A172 (cell line): Measurements from ENCODE around the gene SIGMAR1. TPM values are rescaled to one million over a fixed set of nuclear protein-coding genes. Genes with fewer than 3 reads are reported as not detected.
A peak's percentile ranks its signal among the peaks of the same experiment; 100 is the strongest.
"Not testable (repeated sequence)": the region's sequence is repeated elsewhere in the genome, so short reads cannot be mapped to it uniquely, and the experiment has no call there.

Experiments used
- DNase-seq: peaks from one replicate; pipeline ENCODE4 v3.0.0-alpha.2; 2015; ENCODE audit warnings: low spot score
- total RNA-seq: library from RNA; depleted of rRNA; stranded (reverse); fragments of >200 nt; shearing (Covaris generic); gene quantifications from 2 replicates; pipeline ENCODE4 v1.2.3, GENCODE V29; 2014

SIGMAR1 gene
- total RNA-seq, 1 experiment from 2014 or later, result 94.0 TPM

- DNase-seq, result no peak
These were observed 16.9 kb upstream of the SIGMAR1 start for GRCh38 chr9:34654323-34655051.

GRCh38 chr9:34653151-34654072, 15.8 kb upstream of the SIGMAR1 start:
- no peak for DNase-seq

- no peak for DNase-seq
These were observed 15.0 kb upstream of the SIGMAR1 start for GRCh38 chr9:34652602-34653000.

- DNase-seq, result peak; percentile 87
These were observed 14.5 kb upstream of the SIGMAR1 start, which contains the start of gene IL11RA for GRCh38 chr9:34651876-34652601. TSS of gene IL11RA (plus strand) at chr9:34652185. CDS start at chr9:34655218, 3,033 bp downstream.

GRCh38 chr9:34651321-34651720, 13.7 kb upstream of the SIGMAR1 start:
- peak; percentile 69 for DNase-seq

- no peak for DNase-seq
These were observed 13.2 kb upstream of the SIGMAR1 start for GRCh38 chr9:34650816-34651215.

- DNase-seq, result no peak
These were observed 11.1 kb upstream of the SIGMAR1 start for GRCh38 chr9:34648673-34649072.

GRCh38 chr9:34647651-34648050, 10.1 kb upstream of the SIGMAR1 start:
- no peak for DNase-seq

- DNase-seq, result no peak
These were observed 9.5 kb upstream of the SIGMAR1 start for GRCh38 chr9:34647084-34647403.

- DNase-seq, result peak; percentile 73
These were observed 8.9 kb upstream of the SIGMAR1 start, which contains the start of gene GALT for GRCh38 chr9:34646211-34647083. TSS of gene GALT (plus strand) at chr9:34646675. CDS start at chr9:34646705, 30 bp downstream.

GRCh38 chr9:34644766-34645314, 7.3 kb upstream of the SIGMAR1 start:
- DNase-seq, result no peak

- DNase-seq, result no peak
These were observed 5.1 kb upstream of the SIGMAR1 start for GRCh38 chr9:34642679-34643078.

GRCh38 chr9:34639322-34639721, 1.7 kb upstream of the SIGMAR1 start:
- DNase-seq, result not testable (repeated sequence)

GRCh38 chr9:34638138-34638445, 505 bp upstream of the SIGMAR1 start:
- no peak for DNase-seq

- DNase-seq, result no peak
These were observed 714 bp downstream of the SIGMAR1 start for GRCh38 chr9:34636791-34637355.

- no peak for DNase-seq
These were observed 2.0 kb downstream of the SIGMAR1 start for GRCh38 chr9:34635556-34635955.

GRCh38 chr9:34634551-34635248, 2.9 kb downstream of the SIGMAR1 start:
- DNase-seq, result no peak

GRCh38 chr9:34633851-34634550, 3.6 kb downstream of the SIGMAR1 start:
- DNase-seq, result peak; percentile 51

- no peak for DNase-seq
These were observed 4.4 kb downstream of the SIGMAR1 start for GRCh38 chr9:34633166-34633565.
